SKM-1 (cell line): ENCODE measurements around the gene GRIN1.
A peak's percentile ranks its signal among the peaks of the same experiment; 100 is the strongest.
"Not testable (repeated sequence)": the region's sequence is repeated elsewhere in the genome, so short reads cannot be mapped to it uniquely, and the experiment has no call there.

Source experiments
- DNase-seq: peaks from one replicate; lab custom pipeline; 2025; ENCODE audit not compliant: unreplicated experiment; lab: John Stamatoyannopoulos, UW

The GRIN1 gene

GRCh38 chr9:137111788-137112563, 27.0 kb upstream of the GRIN1 start:
- DNase-seq: no peak

DNA sequence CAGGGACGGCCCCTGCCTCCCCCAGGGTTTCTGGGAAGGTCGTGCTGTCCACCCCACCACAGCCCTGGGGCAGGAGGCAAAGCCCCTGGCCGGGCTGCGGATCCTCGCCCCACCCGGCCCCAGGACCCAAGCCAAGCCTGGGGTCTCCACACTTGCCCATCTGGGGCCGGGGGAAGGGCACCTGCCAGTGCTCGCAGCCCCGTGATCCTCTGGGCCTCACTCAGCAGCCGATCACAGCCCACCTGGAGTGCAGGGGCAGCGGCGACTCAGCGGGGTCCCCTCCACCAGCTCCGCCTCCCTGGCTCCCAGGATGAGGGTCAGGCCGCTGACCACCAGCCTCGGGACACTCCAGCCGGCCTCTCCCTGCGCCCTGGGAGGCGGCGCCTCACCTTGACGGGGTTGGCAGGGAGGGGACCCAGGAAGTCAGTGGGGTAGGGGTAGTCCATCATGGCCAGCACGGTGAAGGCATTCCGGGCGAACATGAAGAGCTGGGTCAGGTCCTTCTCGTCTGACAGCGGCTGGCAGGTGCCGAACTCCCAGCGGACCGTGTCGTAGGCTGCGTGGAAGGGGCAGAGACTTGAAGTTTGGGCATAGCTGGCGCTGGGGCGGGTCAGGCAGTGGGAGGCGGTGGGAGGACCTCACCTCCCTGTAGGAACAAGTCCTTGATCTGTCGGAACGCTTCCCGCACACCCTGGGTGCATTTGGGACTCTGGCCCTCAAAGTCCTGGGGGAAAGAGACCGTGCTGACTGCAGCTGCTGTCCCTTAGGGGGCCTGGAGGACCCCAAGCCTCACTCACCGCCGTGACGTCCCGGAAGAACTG, 26.2 kb upstream of the GRIN1 start:
- no peak for DNase-seq

- no peak for DNase-seq
Measured at GRCh38 chr9:137113385-137114159, 25.4 kb upstream of the GRIN1 start.

DNA sequence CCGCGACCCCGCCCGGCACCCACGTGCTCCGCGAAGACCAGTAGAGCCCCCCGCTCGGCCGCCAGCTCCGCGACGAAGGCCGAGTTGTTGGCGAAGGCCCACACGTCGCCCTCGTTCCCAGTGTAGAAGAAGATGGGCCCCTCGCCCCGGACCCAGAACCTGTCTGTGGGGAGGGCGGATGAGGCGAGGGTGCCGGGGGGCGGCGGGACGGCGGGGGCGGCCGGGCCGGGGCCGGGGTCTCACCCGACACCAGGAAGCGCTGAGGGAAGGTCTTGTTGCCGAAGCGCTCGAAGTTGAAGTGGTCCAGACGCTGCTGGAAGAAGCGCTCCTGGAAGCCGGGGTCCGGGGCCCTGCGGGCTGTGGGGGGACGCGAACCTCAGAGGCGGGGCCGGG, 24.7 kb upstream of the GRIN1 start:
- DNase-seq: no peak

DNA sequence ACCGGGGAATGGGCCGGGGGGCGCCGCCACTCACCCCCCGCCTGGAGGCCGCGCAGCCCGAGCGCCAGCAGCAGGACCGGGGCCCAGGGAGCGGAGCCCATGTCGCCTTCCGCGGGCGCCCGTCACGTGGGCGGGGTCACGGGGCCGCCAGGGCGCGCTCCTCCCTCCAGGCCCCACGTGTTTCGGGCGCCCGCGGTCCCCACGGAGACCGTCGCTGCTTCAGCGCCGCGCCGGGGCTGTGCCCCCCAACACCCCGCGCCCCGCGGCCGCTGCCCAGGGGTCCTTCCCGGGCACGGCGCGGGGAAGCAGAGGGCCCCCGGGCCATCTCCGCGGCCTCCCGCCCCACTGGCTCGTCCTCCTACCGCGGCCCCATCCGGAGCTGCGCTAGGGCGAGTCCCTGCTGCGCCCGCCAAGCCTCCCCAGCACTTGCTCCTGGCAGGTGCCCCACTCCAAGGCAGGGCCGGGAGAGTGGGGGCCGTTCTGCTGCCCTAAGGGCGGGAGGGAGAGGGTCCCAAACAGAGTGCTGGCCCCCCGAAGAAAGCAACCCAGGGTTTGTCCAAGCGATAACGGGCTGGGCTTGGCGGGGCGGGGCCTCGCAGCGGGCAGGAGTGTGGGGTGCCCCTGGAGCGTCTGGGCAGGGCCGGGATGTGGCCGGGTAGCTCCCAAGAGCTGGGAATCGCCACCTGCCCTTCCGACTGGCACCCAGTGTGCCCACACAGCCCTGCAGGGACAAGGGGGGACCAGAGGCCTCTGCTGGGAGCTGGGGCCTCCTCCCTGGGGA, 24.2 kb upstream of the GRIN1 start, which contains the start of gene DPP7:
DPP7 (minus strand) TSS at position 121 of the 781 bp plus-strand sequence; CDS start at position 101, 20 bp downstream.
- DNase-seq: peak; percentile 25

- DNase-seq: no peak
Measured at GRCh38 chr9:137115394-137116026, 23.4 kb upstream of the GRIN1 start.

GRCh38 chr9:137116027-137116507, 22.9 kb upstream of the GRIN1 start:
- no peak for DNase-seq

DNA sequence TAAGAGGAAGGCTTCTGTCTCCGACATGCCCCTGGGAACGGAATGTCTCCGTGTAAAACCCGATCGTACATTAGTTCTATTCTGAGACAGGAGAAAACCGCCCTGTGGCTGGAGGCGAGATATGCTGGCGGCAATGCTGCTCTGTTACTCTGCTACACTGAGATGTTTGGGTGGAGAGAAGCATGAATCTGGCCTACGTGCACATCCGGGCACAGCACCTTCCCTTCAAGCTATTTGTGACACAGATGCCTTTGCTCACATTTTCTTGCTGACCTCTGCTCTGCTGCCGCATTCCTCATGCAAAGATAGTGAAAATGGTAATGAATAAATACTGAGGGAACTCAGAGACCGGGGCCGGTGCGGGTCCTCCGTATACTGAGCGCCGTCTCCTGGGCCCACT, 22.2 kb upstream of the GRIN1 start:
- no peak for DNase-seq

GRCh38 chr9:137117269-137117731, 21.7 kb upstream of the GRIN1 start:
- DNase-seq: no peak

GRCh38 chr9:137118092-137118603, 20.8 kb upstream of the GRIN1 start:
- not testable (repeated sequence) for DNase-seq

GRCh38 chr9:137121927-137122795, 16.8 kb upstream of the GRIN1 start:
- DNase-seq: not testable (repeated sequence)

DNA sequence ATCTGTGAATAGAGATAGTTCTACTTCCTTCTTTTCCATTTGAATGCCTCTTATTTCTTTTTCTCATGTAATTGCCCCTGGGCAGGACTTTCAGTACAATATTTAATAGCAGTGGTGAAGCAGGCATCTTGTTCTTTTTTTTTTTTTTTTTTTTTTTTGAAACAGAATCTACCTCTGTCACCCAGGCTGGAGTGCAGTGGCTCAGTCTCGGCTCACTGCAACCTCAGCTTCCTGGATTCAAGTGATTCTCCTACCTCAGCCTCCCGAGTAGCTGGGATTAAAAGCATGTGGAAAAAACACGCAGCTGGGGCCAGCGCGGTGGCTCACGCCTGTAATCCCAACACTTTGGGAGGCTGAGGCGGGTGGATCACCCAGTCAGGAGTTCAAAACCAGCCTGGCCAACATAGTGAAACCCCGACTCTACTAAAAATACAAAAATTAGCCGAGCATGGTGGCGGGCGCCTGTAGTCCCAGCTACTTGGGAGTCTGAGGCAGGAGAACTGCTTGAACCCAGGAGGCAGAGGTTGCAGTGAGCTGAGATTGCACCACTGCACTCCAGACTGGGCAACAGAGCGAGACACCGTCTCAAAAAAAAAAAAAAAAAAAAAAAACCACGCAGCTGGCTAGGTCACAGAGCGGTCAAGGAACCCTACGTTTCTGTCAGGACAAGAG, 16.0 kb upstream of the GRIN1 start:
- not testable (repeated sequence) for DNase-seq

GRCh38 chr9:137123468-137123837, 15.5 kb upstream of the GRIN1 start:
- no peak for DNase-seq

DNA sequence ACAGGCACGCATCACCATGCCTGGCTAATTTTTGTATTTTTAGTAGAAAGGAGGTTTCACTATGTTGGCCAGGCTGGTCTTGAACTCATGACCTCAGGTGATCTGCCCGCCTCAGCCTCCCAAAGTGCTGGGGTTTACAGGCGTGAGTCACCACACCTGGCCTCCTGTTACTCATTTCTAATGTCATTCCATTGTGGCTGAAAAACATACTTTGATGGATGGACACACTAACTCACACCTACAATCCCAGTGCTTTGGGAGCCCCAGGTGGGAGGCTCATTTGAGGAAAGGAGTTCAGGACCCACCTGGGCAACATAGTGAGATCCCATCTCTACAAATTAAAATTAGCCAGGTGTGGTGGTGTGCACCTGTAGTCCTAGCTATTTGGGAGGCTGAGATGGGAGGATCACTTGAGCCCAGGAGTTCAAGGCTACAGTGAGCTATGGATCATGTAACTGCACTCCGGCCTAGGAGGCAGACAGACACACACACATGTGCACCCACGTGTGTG, 14.9 kb upstream of the GRIN1 start:
- DNase-seq: not testable (repeated sequence)

DNA sequence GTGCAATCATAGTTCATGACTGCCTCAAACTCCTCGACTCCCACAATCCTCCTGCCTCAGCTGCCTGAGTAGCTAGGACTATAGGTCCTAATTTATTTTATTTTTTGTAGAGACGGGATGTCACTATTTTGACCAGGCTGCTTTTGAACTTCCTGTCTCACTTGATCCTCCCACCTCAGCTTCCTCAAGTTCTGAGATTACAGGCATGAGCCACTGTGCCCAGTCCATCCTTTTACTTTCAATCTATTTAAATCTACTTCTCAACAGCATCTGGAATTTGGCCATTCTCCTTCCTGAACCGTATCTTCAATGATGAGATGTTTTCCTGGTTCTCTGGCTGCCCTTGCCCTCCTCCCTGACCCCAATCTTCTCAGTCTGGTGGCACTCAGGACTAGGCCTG, 12.2 kb upstream of the GRIN1 start:
- DNase-seq: no peak

DNA sequence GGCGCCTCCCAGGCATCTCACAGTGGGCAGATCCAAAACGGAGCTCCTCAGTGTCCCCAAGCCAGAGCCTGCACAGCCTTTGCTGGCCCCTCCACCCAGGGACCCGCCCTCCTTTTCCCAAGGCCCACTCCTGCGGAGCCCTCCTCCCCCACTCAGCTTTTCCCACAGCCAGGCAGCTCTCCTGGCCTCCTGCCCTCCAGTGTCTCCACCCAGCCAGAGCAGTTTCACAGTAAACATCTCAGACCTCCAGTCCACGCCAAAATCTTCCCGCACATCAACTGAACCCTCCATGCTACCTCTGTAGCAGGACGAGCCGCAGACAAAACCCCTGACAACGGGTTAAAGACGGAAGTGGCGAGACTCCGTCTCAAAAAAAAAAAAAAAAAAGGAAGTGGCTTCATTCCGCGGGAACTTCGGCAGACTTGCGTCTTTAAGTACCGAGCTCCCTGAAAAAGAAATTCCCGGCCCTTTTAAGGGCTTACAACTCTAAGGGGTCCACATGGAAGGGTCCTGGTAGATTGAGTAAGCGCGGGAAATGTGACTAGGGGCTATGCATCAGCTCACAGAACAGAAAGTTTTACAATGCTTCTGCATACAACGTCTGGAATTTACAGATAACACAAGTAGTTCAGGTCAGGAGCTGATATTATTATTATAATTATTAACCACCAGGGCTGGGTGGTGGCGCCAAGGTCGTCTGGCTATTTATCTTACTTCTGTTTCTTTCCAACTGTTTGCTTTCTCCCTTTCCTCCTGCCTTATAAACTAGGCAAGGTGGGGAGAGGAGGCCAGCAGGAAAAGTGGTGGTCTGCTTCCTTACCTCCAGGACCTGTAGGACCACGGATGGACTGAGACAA, 11.4 kb upstream of the GRIN1 start:
- DNase-seq: peak; percentile 48
